Stimulated activated CD8-positive, alpha-beta memory T cell treated with anti-CD3 and anti-CD28 coated beads, Interleukin-7, amount 100 ng/mL, for 24 hours (primary cell): Measurements from ENCODE around the gene CCDC3.

ENCODE experiments used
- DNase-seq: peaks from one replicate; pipeline ENCODE4 v3.0.0-alpha.2; 2020; ENCODE audit warnings: low read depth

Gene CCDC3

GRCh38 chr10:12921163-12921562 is 80.3 kb downstream of the CCDC3 start:
- DNase-seq: no peak

- DNase-seq: no peak
Measured at GRCh38 chr10:12919574-12919973, 81.9 kb downstream of the CCDC3 start.

GRCh38 chr10:12916587-12916986 is 84.9 kb downstream of the CCDC3 start:
- DNase-seq: no peak

GRCh38 chr10:12915637-12916168 is 85.8 kb downstream of the CCDC3 start:
- DNase-seq: no peak

- DNase-seq: no peak
Measured at GRCh38 chr10:12914111-12914510, 87.4 kb downstream of the CCDC3 start.

GRCh38 chr10:12911795-12912194 is 89.7 kb downstream of the CCDC3 start:
- no peak for DNase-seq

GRCh38 chr10:12910835-12911234 is 90.7 kb downstream of the CCDC3 start:
- DNase-seq: no peak

GRCh38 chr10:12909836-12910185 is 91.7 kb downstream of the CCDC3 start:
- DNase-seq: no peak

- no peak for DNase-seq
Measured at GRCh38 chr10:12909182-12909835, 92.2 kb downstream of the CCDC3 start.

- no peak for DNase-seq
Measured at GRCh38 chr10:12908773-12909172, 92.7 kb downstream of the CCDC3 start.

GRCh38 chr10:12907656-12908055 is 93.9 kb downstream of the CCDC3 start:
- DNase-seq: no peak

GRCh38 chr10:12906051-12906541 is 95.4 kb downstream of the CCDC3 start:
- no peak for DNase-seq

- no peak for DNase-seq
Measured at GRCh38 chr10:12905067-12905466, 96.4 kb downstream of the CCDC3 start.

GRCh38 chr10:12902851-12903358 is 98.6 kb downstream of the CCDC3 start:
- no peak for DNase-seq

- DNase-seq: peak; percentile 19
Measured at GRCh38 chr10:12902135-12902572, 99.4 kb downstream of the CCDC3 start.

- no peak for DNase-seq
Measured at GRCh38 chr10:12899546-12899945, 102.0 kb downstream of the CCDC3 start.

- no peak for DNase-seq
Measured at GRCh38 chr10:12898271-12898670, 103.2 kb downstream of the CCDC3 start.

GRCh38 chr10:12897278-12897677 is 104.2 kb downstream of the CCDC3 start:
- DNase-seq: no peak

GRCh38 chr10:12896251-12896650 is 105.3 kb downstream of the CCDC3 start:
- no peak for DNase-seq

GRCh38 chr10:12892924-12893323 is 108.6 kb downstream of the CCDC3 start:
- DNase-seq: no peak

GRCh38 chr10:12890958-12891357 is 110.6 kb downstream of the CCDC3 start:
- no peak for DNase-seq

- DNase-seq: no peak
Measured at GRCh38 chr10:12888470-12888869, 113.0 kb downstream of the CCDC3 start.

- DNase-seq: no peak
Measured at GRCh38 chr10:12887780-12888179, 113.7 kb downstream of the CCDC3 start.

- no peak for DNase-seq
Measured at GRCh38 chr10:12884851-12885250, 116.7 kb downstream of the CCDC3 start.
